ENCODE results near the gene E2F4.

E2F4 gene

DNA sequence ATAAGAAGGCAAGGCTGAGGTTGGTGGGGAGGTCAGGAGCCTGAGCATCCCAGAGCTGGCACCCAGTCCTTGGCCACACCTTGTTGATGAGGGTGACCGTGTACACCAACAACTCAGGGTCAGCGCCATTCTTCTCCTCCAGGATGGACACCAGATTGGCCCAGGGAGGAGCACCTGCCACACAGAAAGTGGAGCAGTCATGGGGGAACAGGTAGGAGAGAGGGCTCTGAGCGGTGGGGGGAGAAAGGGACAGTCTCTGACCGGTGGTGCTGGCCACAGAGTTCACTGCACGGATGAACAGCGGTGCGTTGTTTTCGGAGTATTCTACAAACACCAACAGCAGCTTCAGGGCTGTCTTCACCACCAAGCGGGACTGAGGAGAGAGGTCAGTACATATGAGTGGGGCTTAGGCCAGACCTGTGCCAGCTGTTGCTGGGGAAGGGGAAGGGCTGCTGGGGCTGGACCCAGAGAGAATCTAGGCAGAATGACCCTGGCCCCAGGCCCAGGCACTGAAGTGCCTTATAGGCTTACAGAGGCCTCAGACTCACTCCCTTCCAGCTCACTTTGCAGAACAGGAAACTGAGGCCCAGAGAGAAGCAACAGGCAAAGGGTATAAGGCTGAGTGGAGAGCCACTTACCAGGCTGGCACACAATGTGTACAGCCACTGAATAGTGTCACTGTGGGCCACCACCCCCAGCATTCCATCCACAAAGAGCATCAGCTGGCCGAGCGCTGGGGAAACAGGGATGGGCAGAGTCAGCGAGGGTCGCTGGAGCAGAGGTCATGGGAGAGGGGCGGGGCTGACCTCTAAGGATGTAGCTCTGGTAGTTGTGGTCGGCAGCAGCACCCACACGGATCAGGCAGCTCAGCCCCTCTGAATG, 45.7 kb downstream of the E2F4 start:
- DNase-seq (ENCODE audit: low read depth) = no peak
- H3K4me3 ChIP-seq (ENCODE audit: low read depth, low read length) = no peak overlapping the region
- TF ChIP-seq MYC (IDR thresholded peaks at IDR 0.05; ENCODE audit: low read depth, low read length) = no peak
- TF ChIP-seq, protein P1, sequence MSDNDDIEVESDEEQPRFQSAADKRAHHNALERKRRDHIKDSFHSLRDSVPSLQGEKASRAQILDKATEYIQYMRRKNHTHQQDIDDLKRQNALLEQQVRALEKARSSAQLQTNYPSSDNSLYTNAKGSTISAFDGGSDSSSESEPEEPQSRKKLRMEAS (IDR thresholded peaks at IDR 0.05; ENCODE audit: low read depth, low read length) = no peak
- TF ChIP-seq, protein P2, sequence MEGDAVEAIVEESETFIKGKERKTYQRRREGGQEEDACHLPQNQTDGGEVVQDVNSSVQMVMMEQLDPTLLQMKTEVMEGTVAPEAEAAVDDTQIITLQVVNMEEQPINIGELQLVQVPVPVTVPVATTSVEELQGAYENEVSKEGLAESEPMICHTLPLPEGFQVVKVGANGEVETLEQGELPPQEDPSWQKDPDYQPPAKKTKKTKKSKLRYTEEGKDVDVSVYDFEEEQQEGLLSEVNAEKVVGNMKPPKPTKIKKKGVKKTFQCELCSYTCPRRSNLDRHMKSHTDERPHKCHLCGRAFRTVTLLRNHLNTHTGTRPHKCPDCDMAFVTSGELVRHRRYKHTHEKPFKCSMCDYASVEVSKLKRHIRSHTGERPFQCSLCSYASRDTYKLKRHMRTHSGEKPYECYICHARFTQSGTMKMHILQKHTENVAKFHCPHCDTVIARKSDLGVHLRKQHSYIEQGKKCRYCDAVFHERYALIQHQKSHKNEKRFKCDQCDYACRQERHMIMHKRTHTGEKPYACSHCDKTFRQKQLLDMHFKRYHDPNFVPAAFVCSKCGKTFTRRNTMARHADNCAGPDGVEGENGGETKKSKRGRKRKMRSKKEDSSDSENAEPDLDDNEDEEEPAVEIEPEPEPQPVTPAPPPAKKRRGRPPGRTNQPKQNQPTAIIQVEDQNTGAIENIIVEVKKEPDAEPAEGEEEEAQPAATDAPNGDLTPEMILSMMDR (IDR thresholded peaks at IDR 0.05; ENCODE audit: low read depth, low read length) = no peak
- no peak for TF ChIP-seq POLR2A (IDR thresholded peaks at IDR 0.05; ENCODE audit: extremely low read depth, insufficient read length)

DNA sequence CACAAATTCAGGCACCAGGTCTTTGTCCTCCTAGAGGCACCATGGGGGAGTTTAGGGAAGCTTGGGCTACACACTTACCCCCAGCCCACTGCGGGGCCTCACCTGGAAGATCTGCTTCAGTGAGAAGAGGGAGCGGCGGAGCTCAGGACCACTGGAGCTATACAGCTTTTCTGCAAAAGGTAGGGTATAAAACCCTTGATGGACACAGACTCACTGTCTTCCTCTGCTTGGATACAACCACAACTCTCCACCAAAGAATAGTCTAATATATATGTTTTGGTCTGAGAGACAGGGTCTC, 46.3 kb downstream of the E2F4 start:
- TF ChIP-seq MYC (IDR thresholded peaks at IDR 0.05; ENCODE audit: low read depth, low read length) = no peak
- TF ChIP-seq, protein P1 (IDR thresholded peaks at IDR 0.05; ENCODE audit: low read depth, low read length) = no peak
- TF ChIP-seq POLR2A (IDR thresholded peaks at IDR 0.05; ENCODE audit: extremely low read depth, insufficient read length) = no peak
- TF ChIP-seq, protein P2 (IDR thresholded peaks at IDR 0.05; ENCODE audit: low read depth, low read length) = no peak
- no peak for DNase-seq (ENCODE audit: low read depth)
- H3K4me3 ChIP-seq (ENCODE audit: low read depth, low read length) = no peak overlapping the region

DNA sequence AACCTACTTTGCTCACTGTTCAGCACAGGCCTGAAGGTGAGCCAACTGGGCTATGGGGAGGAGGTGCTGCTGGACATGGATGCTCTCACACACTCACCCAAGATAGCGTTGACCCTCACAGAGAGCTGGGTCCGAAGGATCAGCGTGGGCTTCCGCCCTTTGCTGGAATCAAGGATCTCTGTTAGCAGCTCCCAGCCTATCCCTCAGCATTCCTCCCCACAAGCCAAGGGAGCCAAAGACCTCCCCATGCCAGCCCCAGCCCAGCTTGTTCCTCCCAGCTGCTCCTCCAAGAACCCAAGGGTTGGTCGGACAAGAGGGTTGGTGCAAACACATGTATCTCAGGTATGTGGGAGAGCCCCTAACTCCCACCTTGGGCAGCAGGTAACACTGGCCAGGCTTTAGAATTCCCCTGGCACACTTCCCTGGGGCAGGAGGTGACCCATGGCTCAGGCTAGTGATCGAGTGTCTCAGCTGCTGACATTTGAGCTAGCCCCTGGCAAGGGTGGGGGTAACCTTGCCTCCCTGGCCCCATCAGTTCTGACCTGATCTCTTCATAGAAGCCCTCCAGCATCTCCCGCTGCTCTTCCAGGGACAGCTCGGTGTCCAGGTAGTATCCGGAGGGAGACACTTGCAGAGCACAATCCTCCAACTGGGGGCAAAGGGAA, 47.0 kb downstream of the E2F4 start:
- TF ChIP-seq POLR2A (IDR thresholded peaks at IDR 0.05; ENCODE audit: extremely low read depth, insufficient read length) (no peak), MYC (IDR thresholded peaks at IDR 0.05; ENCODE audit: low read depth, low read length) (no peak)
- TF ChIP-seq, protein P1 (IDR thresholded peaks at IDR 0.05; ENCODE audit: low read depth, low read length) = no peak
- TF ChIP-seq, protein P2 (IDR thresholded peaks at IDR 0.05; ENCODE audit: low read depth, low read length) = no peak
- no peak for DNase-seq (ENCODE audit: low read depth)
- no peak overlapping the region for H3K4me3 ChIP-seq (ENCODE audit: low read depth, low read length)

DNA sequence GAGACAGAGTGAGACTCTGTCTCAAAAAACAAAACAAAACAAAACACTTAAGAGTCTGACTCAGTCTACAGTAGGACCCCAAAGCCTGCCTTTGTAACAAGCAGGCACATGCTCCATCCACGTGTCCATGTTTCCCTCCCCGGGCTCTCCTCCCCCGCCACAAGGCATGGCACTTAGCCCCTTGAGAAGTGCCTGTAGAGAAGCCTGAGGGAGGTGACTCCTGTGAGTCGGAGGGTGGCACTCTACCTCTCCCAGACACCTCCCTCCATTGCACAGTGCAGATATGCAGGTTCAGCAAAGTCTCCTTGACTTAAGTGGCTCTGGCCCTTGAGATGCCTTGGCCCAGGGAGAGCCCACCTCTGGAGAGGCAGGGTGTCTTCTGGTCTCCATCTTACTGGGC, 48.6 kb downstream of the E2F4 start:
- TF ChIP-seq MYC (IDR thresholded peaks at IDR 0.05; ENCODE audit: low read depth, low read length) (no peak), POLR2A (IDR thresholded peaks at IDR 0.05; ENCODE audit: extremely low read depth, insufficient read length) (no peak)
- TF ChIP-seq, protein P1 (IDR thresholded peaks at IDR 0.05; ENCODE audit: low read depth, low read length) = no peak
- TF ChIP-seq, protein P2 (IDR thresholded peaks at IDR 0.05; ENCODE audit: low read depth, low read length) = no peak
- no peak overlapping the region for H3K4me3 ChIP-seq (ENCODE audit: low read depth, low read length)
- no peak for DNase-seq (ENCODE audit: low read depth)

DNA sequence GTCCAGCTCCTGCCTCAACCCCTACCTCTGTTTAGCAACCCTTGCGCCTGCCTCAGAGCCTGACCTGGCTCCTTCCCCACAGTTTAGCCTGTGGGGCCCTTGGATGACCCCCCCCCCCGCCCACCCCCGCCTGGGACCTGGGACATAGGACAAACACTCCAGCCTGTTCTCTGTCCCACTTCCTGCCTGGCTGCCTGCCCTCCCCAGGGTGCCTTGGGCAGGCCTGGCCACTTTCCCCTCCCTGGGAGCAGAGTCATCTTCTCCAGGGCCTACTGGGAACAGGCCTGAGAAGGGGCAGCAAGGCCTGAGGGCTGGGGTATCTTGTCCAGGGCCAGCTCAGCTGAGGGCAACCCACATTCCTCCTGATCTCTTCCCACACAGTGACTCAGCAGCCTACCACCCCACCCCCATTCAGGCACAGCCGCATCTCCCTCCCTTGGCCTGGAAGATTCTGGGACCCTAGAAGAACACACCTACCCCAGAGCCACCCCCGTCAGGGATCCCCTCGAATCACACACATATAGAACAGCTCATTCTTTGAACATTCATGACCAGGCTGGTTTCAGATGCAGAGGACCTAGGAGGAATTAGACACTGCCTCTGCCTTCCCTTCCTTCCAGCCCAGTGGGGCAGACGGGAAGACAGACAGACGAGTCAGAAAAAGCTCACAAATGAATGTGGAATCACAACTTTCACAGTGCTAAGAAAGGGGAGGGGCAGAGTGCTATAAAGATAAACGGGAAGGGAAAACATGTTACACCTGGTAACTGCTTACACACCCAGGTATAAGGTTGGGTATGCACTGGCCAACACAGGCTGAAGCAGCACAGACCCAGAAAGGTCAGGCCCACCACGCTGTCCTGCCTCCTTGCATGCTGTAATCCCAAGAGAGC, 49.3 kb downstream of the E2F4 start:
- TF ChIP-seq, protein P1 (IDR thresholded peaks at IDR 0.05; ENCODE audit: low read depth, low read length) = no peak
- TF ChIP-seq, protein P2 (IDR thresholded peaks at IDR 0.05; ENCODE audit: low read depth, low read length) = no peak
- TF ChIP-seq MYC (IDR thresholded peaks at IDR 0.05; ENCODE audit: low read depth, low read length) = no peak
- TF ChIP-seq POLR2A (IDR thresholded peaks at IDR 0.05; ENCODE audit: extremely low read depth, insufficient read length) = no peak
- no peak overlapping the region for H3K4me3 ChIP-seq (ENCODE audit: low read depth, low read length)
- DNase-seq (ENCODE audit: low read depth) = no peak

All from NB4 (cell line).